Neural cell (in vitro differentiated cells): ENCODE measurements around the gene ADAM23.

Source experiments
- POLR2AphosphoS5 ChIP-seq: IDR thresholded peaks from 2 replicates; pipeline ENCODE4 v1.6.1; 2012
- TAF1 ChIP-seq: IDR thresholded peaks from 2 replicates; pipeline ENCODE4 v1.6.1; 2012; ENCODE audit warnings: low read depth
- TF ChIP-seq, protein P1 (sequence below): fragments of 450-650 bp; IDR thresholded peaks from 2 replicates; pipeline ENCODE4 v1.5.1; 2014; ENCODE audit warnings: antibody characterized with exemption, mild to moderate bottlenecking, moderate library complexity; ENCODE audit not compliant: poor library complexity, severe bottlenecking

GRCh38 chr2:206433190-206433589 lies 10.1 kb upstream of the ADAM23 start:
- TF ChIP-seq, protein P1, sequence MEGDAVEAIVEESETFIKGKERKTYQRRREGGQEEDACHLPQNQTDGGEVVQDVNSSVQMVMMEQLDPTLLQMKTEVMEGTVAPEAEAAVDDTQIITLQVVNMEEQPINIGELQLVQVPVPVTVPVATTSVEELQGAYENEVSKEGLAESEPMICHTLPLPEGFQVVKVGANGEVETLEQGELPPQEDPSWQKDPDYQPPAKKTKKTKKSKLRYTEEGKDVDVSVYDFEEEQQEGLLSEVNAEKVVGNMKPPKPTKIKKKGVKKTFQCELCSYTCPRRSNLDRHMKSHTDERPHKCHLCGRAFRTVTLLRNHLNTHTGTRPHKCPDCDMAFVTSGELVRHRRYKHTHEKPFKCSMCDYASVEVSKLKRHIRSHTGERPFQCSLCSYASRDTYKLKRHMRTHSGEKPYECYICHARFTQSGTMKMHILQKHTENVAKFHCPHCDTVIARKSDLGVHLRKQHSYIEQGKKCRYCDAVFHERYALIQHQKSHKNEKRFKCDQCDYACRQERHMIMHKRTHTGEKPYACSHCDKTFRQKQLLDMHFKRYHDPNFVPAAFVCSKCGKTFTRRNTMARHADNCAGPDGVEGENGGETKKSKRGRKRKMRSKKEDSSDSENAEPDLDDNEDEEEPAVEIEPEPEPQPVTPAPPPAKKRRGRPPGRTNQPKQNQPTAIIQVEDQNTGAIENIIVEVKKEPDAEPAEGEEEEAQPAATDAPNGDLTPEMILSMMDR, result no peak
- TF ChIP-seq TAF1 (no peak), POLR2AphosphoS5 (no peak)
